Uterus (tissue), 2 donors: ENCODE results near the gene TTLL10.

Source experiments
- POLR2A ChIP-seq, 2 donors: fragments of 450-650 bp; IDR thresholded peaks; one replicate each; pipeline ENCODE4 v1.6.1; 2016; ENCODE audit warnings: antibody characterized with exemption in 2 of 2, mild to moderate bottlenecking in 1 of 2, moderate library complexity in 1 of 2
- TF ChIP-seq, protein P1 (sequence below), 4 experiments: fragments of 200-600 bp in 2 of 4; fragments of 450-650 bp in 2 of 4; sonication (generic) in 2 of 4; IDR thresholded peaks; one replicate each; pipeline ENCODE4 v1.5.1; 2016 to 2019; ENCODE audit warnings: antibody characterized with exemption in 4 of 4, mild to moderate bottlenecking in 2 of 4, moderate library complexity in 1 of 4

DNA sequence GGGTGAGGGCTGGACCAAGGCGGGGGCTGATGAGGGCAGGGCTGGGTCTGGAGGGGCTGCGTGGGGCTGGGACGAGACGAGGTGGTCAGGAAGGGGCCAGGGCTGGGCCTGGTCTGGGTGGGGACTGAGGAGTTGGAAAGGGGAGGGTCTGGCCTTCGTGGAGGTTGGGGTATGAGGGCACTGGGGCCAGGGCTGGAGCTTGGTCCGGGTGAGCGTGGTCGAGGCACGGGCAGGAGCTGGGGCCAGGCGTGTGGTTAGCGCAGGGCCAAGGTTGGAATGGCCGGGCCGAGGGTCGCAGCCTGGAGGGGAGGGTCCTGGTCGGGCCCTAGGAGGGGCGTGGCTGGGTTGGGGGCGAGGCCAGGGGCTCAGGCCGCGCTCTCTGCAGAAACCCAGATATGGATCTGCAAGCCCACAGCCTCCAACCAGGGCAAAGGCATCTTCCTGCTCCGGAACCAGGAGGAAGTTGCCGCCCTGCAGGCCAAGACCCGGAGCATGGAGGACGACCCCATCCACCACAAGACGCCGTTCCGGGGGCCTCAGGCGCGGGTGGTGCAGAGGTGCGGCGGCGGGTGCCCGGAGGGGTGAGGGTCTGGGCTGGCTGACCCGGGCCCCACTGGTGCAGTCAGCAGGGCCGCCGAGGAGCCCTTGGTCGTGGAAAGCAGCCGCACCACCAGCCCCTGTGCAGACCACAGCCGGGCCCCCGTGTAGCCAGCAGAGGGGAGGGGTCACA is 9.0 kb downstream of the TTLL10 start:
- TF ChIP-seq, protein P1, sequence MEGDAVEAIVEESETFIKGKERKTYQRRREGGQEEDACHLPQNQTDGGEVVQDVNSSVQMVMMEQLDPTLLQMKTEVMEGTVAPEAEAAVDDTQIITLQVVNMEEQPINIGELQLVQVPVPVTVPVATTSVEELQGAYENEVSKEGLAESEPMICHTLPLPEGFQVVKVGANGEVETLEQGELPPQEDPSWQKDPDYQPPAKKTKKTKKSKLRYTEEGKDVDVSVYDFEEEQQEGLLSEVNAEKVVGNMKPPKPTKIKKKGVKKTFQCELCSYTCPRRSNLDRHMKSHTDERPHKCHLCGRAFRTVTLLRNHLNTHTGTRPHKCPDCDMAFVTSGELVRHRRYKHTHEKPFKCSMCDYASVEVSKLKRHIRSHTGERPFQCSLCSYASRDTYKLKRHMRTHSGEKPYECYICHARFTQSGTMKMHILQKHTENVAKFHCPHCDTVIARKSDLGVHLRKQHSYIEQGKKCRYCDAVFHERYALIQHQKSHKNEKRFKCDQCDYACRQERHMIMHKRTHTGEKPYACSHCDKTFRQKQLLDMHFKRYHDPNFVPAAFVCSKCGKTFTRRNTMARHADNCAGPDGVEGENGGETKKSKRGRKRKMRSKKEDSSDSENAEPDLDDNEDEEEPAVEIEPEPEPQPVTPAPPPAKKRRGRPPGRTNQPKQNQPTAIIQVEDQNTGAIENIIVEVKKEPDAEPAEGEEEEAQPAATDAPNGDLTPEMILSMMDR (IDR thresholded peaks at IDR 0.05), result no peak
- no peak for TF ChIP-seq POLR2A (IDR thresholded peaks at IDR 0.05)
